ENCODE results near the gene PTPN7.

- no peak for TF ChIP-seq POLR2A (IDR thresholded peaks at IDR 0.05; ENCODE audit: low read depth, low read length)
- no peak for TF ChIP-seq TAF1 (IDR thresholded peaks at IDR 0.05; ENCODE audit: borderline replicate concordance, low read depth, low read length)
Measured at GRCh38 chr1:202101184-202101583, 59.2 kb downstream of the PTPN7 start.

All from GM12892 (cell line).